ENCODE data around the gene TMEM53. TPM values are rescaled to one million over a fixed set of nuclear protein-coding genes. Genes with fewer than 3 reads are reported as not detected.

The TMEM53 gene
- total RNA-seq, 1 experiment from 2014 or later: 8.2 TPM

DNA sequence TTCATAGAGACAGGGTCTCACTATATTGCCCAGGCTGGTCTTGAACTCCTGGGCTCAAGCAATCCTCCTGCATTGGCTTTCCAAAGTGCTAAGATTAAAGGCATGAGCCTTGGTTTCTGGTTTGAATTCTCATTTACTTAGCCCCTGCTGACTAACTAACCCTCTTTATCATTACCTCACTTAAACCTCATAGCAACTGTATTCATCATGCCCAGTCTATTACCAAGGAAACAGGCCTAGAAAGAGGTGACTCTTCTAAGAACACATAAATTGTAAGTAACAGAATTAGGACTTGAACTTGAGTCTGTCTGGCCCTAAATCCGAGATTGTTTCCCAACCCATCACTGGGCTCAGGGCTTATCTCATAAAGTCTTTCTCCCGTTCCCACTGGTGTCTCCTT is 44.2 kb downstream of the TMEM53 start (continued):
- TF ChIP-seq, protein P1, sequence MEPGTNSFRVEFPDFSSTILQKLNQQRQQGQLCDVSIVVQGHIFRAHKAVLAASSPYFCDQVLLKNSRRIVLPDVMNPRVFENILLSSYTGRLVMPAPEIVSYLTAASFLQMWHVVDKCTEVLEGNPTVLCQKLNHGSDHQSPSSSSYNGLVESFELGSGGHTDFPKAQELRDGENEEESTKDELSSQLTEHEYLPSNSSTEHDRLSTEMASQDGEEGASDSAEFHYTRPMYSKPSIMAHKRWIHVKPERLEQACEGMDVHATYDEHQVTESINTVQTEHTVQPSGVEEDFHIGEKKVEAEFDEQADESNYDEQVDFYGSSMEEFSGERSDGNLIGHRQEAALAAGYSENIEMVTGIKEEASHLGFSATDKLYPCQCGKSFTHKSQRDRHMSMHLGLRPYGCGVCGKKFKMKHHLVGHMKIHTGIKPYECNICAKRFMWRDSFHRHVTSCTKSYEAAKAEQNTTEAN (CRISPR knock-in tag; IDR thresholded peaks at IDR 0.05): no peak
- TF ChIP-seq TEAD4 (CRISPR knock-in tag; IDR thresholded peaks at IDR 0.05): no peak

DNA sequence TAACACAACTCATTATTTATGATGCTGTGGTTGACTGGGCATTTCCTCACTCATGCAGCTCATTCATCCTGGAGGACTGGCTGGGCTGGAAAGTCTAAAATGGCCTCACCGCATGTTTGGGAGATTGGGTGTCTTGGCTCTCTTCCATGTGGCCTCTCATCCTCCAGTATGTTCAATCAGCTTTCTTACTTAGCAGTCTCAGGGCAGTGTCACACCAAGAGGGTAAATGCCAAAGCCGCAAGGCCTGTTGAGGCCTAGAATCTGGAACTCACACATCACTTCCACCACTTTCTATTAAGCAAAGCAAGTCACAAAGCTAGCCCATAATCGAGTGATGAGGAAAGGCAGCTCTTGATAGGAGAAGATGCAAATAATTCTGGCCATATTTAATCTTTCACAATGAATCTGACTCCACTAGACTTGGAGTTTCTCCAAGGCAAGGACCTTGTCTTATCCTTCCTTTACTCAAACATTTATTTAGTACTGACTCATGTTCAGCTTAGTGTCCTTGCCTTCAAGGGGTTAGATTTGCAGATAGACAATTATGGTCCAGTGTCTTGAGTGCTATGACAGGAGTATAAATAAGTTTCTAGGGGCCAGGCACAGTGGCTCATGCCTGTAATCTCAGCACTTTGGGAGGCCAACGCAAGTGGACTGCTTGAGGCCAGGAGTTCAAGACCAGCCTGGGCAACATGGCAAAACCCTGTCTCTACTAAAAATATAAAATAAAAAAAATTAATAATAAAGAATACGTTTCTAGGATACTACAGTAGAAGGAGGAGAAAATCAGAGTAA is 45.1 kb downstream of the TMEM53 start:
- H3K27me3 Mint-ChIP-seq (ENCODE audit: low read depth): no peaks in the 10 kb centered on the region
- ChIA-PET CTCF (interaction anchor here (1.0 to 3.7 kb wide), 2 partner anchors 20 to 251 kb away, joined by 3 to 30 read pairs; no protein-coding TSS in a partner anchor), POLR2A (no interaction called here)
- no peak overlapping the region for H3K4me3 Mint-ChIP-seq
- peaks cover 11% of the 10 kb centered on the region for H3K36me3 Mint-ChIP-seq
- TF ChIP-seq NR1H2 (CRISPR knock-in tag; IDR thresholded peaks at IDR 0.05): no peak
- no peak for TF ChIP-seq GABPB1 (CRISPR knock-in tag; IDR thresholded peaks at IDR 0.05)
- DNase-seq (ENCODE audit: low spot score): no peak
- peaks cover 24% of the 10 kb centered on the region for H3K4me1 Mint-ChIP-seq
- H3K9me3 Mint-ChIP-seq: no peaks in the 10 kb centered on the region
- no peak overlapping the region for H3K27ac Mint-ChIP-seq
- ATAC-seq: no peak

DNA sequence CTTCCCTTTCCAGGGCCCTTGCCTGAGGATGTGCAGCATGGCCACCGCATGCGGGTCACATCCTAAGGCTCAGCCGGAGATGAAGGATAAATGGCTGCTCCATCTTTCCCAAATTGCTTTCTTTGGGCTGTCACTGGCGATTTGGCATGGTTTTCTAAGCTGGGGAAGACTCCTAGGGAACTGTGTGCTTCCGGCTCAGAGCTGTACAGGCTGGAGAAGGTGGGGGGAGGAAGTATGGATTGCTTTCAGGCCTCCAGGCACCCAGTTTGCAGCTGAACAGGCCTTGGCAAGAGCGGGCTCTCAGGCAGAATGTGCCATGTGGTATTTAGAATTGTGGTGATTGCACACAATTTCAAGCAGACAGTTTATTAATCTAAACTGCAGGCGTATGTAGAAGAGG is 48.9 kb downstream of the TMEM53 start:
- H3K9me3 Mint-ChIP-seq: no peaks in the 10 kb centered on the region
- DNase-seq (ENCODE audit: low spot score): no peak
- H3K4me3 Mint-ChIP-seq: no peak overlapping the region
- H3K27me3 Mint-ChIP-seq (ENCODE audit: low read depth): no peaks in the 10 kb centered on the region
- ChIA-PET CTCF (interaction anchor here (0.7 to 2.4 kb wide), 6 partner anchors 15 to 247 kb away, joined by 3 to 7 read pairs (median 5); no protein-coding TSS in a partner anchor), POLR2A (no interaction called here)
- H3K27ac Mint-ChIP-seq: no peak overlapping the region
- no peaks in the 10 kb centered on the region for H3K36me3 Mint-ChIP-seq
- no peak for ATAC-seq
- no peaks in the 10 kb centered on the region for H3K4me1 Mint-ChIP-seq
- no peak for TF ChIP-seq CREB1 (CRISPR knock-in tag; IDR thresholded peaks at IDR 0.05)
- TF ChIP-seq, protein P2, sequence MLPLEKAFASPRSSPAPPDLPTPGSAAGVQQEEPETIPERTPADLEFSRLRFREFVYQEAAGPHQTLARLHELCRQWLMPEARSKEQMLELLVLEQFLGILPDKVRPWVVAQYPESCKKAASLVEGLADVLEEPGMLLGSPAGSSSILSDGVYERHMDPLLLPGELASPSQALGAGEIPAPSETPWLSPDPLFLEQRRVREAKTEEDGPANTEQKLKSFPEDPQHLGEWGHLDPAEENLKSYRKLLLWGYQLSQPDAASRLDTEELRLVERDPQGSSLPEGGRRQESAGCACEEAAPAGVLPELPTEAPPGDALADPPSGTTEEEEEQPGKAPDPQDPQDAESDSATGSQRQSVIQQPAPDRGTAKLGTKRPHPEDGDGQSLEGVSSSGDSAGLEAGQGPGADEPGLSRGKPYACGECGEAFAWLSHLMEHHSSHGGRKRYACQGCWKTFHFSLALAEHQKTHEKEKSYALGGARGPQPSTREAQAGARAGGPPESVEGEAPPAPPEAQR (CRISPR knock-in tag; IDR thresholded peaks at IDR 0.05): no peak
- TF ChIP-seq, protein P3, sequence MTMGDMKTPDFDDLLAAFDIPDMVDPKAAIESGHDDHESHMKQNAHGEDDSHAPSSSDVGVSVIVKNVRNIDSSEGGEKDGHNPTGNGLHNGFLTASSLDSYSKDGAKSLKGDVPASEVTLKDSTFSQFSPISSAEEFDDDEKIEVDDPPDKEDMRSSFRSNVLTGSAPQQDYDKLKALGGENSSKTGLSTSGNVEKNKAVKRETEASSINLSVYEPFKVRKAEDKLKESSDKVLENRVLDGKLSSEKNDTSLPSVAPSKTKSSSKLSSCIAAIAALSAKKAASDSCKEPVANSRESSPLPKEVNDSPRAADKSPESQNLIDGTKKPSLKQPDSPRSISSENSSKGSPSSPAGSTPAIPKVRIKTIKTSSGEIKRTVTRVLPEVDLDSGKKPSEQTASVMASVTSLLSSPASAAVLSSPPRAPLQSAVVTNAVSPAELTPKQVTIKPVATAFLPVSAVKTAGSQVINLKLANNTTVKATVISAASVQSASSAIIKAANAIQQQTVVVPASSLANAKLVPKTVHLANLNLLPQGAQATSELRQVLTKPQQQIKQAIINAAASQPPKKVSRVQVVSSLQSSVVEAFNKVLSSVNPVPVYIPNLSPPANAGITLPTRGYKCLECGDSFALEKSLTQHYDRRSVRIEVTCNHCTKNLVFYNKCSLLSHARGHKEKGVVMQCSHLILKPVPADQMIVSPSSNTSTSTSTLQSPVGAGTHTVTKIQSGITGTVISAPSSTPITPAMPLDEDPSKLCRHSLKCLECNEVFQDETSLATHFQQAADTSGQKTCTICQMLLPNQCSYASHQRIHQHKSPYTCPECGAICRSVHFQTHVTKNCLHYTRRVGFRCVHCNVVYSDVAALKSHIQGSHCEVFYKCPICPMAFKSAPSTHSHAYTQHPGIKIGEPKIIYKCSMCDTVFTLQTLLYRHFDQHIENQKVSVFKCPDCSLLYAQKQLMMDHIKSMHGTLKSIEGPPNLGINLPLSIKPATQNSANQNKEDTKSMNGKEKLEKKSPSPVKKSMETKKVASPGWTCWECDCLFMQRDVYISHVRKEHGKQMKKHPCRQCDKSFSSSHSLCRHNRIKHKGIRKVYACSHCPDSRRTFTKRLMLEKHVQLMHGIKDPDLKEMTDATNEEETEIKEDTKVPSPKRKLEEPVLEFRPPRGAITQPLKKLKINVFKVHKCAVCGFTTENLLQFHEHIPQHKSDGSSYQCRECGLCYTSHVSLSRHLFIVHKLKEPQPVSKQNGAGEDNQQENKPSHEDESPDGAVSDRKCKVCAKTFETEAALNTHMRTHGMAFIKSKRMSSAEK (CRISPR knock-in tag; IDR thresholded peaks at IDR 0.05; ENCODE audit: borderline replicate concordance): no peak
- no peak for TF ChIP-seq SP1 (CRISPR knock-in tag; conservative IDR thresholded peaks at IDR 0.05)
- no peak for TF ChIP-seq OVOL2 (CRISPR knock-in tag; IDR thresholded peaks at IDR 0.05; ENCODE audit: borderline replicate concordance)
- TF ChIP-seq, protein P4, sequence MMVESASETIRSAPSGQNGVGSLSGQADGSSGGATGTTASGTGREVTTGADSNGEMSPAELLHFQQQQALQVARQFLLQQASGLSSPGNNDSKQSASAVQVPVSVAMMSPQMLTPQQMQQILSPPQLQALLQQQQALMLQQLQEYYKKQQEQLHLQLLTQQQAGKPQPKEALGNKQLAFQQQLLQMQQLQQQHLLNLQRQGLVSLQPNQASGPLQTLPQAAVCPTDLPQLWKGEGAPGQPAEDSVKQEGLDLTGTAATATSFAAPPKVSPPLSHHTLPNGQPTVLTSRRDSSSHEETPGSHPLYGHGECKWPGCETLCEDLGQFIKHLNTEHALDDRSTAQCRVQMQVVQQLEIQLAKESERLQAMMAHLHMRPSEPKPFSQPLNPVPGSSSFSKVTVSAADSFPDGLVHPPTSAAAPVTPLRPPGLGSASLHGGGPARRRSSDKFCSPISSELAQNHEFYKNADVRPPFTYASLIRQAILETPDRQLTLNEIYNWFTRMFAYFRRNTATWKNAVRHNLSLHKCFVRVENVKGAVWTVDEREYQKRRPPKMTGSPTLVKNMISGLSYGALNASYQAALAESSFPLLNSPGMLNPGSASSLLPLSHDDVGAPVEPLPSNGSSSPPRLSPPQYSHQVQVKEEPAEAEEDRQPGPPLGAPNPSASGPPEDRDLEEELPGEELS (CRISPR knock-in tag; IDR thresholded peaks at IDR 0.05): no peak
- TF ChIP-seq NR1H2 (CRISPR knock-in tag; IDR thresholded peaks at IDR 0.05): no peak
- TF ChIP-seq GABPB1 (CRISPR knock-in tag; IDR thresholded peaks at IDR 0.05): no peak
- no peak for TF ChIP-seq ZNF138 (CRISPR knock-in tag; conservative IDR thresholded peaks at IDR 0.05)
- TF ChIP-seq FOXJ3 (CRISPR knock-in tag; IDR thresholded peaks at IDR 0.05; ENCODE audit: borderline replicate concordance): no peak
- TF ChIP-seq, protein P5, sequence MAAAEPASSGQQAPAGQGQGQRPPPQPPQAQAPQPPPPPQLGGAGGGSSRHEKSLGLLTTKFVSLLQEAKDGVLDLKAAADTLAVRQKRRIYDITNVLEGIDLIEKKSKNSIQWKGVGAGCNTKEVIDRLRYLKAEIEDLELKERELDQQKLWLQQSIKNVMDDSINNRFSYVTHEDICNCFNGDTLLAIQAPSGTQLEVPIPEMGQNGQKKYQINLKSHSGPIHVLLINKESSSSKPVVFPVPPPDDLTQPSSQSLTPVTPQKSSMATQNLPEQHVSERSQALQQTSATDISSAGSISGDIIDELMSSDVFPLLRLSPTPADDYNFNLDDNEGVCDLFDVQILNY (CRISPR knock-in tag; IDR thresholded peaks at IDR 0.05): no peak
- TF ChIP-seq ELF4 (CRISPR knock-in tag; IDR thresholded peaks at IDR 0.05; ENCODE audit: low read depth): no peak
- TF ChIP-seq ZNF416 (CRISPR knock-in tag; IDR thresholded peaks at IDR 0.05): no peak
- TF ChIP-seq, protein P6, sequence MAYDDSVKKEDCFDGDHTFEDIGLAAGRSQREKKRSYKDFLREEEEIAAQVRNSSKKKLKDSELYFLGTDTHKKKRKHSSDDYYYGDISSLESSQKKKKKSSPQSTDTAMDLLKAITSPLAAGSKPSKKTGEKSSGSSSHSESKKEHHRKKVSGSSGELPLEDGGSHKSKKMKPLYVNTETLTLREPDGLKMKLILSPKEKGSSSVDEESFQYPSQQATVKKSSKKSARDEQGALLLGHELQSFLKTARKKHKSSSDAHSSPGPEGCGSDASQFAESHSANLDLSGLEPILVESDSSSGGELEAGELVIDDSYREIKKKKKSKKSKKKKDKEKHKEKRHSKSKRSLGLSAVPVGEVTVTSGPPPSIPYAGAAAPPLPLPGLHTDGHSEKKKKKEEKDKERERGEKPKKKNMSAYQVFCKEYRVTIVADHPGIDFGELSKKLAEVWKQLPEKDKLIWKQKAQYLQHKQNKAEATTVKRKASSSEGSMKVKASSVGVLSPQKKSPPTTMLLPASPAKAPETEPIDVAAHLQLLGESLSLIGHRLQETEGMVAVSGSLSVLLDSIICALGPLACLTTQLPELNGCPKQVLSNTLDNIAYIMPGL (CRISPR knock-in tag; IDR thresholded peaks at IDR 0.05): no peak
- TF ChIP-seq, protein P7, sequence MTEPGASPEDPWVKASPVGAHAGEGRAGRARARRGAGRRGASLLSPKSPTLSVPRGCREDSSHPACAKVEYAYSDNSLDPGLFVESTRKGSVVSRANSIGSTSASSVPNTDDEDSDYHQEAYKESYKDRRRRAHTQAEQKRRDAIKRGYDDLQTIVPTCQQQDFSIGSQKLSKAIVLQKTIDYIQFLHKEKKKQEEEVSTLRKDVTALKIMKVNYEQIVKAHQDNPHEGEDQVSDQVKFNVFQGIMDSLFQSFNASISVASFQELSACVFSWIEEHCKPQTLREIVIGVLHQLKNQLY (CRISPR knock-in tag; IDR thresholded peaks at IDR 0.05): no peak
- no peak for TF ChIP-seq EMX1 (CRISPR knock-in tag; IDR thresholded peaks at IDR 0.05)
- no peak for TF ChIP-seq JAZF1 (CRISPR knock-in tag; IDR thresholded peaks at IDR 0.05)
- TF ChIP-seq SOX15 (CRISPR knock-in tag; IDR thresholded peaks at IDR 0.05): no peak
- no peak for TF ChIP-seq ZNF232 (CRISPR knock-in tag; IDR thresholded peaks at IDR 0.05)
